HG03097 (cell line): ENCODE data around the gene AHRR.
"Not testable (repeated sequence)": the region's sequence is repeated elsewhere in the genome, so short reads cannot be mapped to it uniquely, and the experiment has no call there.

Source experiments
- ATAC-seq: cut with Tn5 transposase; IDR thresholded peaks from one replicate; pipeline ENCODE4 v1.9.1; 2021; ENCODE audit not compliant: unreplicated experiment, low FRiP score

AHRR gene

DNA sequence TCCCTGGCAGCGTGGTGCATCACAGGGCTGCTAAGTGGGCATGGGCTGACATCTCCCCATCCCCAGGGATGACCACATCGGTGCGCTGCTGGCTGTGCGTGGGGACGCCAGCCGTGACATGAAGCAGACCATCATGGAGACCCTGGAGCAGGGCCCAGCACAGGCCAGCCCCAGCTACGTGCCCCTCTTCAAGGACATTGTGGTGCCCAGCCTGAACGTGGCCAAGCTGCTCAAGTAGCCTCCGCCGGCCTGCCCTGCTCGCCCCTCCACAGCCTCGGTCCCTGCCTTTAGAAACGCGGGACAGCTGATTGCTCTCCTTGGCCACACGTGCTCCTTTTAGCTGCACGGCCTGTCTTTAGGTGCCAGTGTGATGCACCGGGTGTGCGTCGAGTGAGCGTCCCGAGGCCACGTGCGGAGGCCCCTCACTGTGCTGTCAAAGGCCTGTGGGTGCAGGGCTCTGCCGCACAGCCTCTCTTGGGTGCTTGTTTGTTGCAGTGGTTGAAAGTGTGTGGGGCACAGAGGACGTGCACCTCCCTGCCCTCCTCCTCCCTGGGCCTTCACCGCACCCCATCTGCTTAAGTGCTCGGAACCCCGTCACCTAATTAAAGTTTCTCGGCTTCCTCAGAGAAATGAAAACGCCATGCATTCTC lies 145.3 kb downstream of the AHRR start:
- no peak for ATAC-seq

DNA sequence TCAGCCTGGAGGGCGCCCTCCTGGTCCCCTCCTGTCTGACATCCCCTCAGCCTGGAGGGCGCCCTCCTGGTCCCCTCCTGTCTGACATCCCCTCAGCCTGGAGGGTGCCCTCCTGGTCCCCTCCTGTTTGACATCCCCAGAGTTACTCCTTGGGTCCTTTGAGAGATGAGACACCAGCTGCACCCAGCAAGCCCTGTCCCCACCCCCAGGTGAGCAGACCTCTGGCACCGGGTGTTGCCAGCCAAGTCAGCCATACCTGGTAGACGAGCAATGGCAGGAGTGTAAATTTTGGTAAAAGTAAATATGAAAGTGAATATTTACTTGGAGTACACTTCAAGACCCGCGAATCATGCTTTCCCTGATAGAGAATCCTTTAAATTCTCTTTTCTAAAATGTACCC lies 146.9 kb downstream of the AHRR start:
- ATAC-seq: no peak

DNA sequence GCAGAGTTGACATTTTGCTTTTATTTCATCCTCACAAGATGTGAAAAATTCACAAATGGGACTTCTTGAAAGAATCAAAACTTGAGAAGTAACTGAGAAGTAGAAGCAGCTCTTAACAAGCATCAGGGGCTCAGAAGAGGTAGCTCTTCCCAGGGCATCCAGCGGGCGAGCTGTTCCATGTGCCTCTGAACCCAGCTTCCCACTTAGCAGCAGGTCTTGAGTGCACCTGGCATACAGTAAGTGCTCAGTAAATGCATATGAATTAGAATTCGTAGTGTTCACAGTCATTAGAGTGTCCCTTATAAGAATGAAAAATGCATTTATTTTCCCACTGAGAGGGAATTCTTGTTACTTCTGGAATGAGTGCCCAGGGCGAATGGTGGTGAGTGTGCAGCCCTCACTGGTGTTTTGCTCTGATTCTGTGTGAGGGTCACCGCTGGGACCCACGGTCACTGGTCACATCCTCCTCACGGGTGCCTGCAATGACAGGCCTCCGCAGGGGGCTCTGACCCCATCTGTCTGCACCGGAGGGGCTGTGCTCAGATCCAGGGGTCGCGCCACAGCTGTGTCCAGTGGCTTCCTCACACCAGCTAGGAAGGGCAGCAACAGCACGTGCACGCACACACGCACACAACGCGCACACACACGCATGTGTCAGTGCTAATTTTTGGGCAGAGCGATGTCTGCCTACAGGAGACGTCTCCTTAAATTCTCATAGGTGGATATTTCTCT lies 148.4 kb downstream of the AHRR start:
- ATAC-seq: no peak

DNA sequence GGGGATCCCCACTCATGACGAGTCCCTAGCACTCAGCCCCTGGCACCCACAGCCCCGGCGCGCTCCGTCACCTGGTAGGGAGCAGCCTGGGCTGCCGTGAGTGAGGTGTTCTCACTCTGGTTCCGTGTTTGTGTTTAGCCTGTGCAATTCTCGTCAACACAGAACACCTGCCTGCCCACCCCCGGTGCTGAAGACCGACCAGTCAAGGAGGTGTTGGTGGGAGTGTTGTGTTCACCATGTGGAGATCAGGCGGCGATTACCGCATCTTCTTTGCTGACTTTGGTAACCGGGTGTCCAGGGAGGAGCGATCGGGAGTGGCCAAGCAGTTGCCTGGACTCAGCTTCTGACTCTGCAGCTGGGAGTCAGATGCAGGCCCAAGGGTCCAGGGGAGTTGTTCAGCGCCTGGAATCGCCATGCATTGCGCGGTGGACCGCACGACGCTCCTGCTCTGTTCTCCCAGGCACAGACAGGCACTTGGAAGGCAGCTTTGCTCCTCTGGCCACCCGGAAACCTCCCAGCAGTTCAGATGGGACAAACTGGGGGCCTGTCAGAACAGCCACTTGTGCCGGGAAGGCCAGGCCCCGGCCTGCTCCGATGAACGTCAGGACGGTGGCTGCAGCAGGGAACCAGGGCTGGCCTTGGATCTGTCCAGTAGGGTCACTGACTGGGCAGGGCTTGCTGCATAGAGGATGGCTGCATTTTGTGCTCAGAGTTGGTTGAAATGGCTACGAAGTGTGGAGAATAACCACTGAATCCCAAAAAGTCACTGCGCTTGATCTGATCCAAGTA lies 149.6 kb downstream of the AHRR start:
- no peak for ATAC-seq

DNA sequence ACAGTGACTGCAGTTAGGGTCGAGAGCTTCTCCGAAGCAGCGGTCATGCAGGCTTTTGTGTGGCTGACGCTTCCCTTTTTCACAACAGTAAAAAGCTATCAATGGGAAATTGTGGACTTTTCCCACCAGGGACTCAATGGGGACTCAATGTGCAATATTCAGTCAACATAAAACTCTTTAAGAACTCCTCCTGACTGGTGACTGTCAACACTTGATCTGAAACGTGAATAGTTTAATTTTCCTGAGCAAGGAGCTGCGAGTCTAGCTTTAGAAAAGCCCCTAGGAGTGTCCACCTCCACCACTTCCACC lies 150.2 kb downstream of the AHRR start:
- no peak for ATAC-seq

DNA sequence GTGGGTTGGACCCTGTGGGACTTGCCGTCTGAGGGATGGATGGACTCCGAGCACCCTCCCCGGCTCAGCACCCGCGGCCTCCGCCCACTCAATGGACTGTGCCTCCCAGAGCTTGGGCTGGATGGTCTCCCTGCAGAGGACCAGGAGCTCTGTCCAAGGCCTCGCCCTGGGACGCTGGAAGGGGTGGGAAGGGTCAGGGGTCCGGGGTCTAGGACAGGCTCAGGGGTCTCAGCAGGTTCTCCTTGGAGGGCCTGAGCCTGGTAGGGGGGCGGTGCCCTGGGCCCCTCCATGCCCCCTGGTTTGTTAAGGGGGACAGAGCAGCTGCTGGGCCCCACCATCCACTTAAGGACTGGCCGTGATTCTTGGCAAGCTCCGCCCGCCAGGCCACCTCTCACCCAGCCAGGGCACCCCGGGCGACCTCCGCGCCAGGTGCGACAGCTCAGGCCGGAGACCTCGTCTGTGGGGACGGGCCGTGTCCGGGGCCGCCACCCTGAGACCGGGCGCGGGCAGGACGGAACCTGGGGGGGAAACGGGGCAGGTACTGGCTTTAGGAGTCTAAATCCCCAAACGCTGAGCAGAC lies 150.7 kb downstream of the AHRR start:
- peak; percentile 7 for ATAC-seq

DNA sequence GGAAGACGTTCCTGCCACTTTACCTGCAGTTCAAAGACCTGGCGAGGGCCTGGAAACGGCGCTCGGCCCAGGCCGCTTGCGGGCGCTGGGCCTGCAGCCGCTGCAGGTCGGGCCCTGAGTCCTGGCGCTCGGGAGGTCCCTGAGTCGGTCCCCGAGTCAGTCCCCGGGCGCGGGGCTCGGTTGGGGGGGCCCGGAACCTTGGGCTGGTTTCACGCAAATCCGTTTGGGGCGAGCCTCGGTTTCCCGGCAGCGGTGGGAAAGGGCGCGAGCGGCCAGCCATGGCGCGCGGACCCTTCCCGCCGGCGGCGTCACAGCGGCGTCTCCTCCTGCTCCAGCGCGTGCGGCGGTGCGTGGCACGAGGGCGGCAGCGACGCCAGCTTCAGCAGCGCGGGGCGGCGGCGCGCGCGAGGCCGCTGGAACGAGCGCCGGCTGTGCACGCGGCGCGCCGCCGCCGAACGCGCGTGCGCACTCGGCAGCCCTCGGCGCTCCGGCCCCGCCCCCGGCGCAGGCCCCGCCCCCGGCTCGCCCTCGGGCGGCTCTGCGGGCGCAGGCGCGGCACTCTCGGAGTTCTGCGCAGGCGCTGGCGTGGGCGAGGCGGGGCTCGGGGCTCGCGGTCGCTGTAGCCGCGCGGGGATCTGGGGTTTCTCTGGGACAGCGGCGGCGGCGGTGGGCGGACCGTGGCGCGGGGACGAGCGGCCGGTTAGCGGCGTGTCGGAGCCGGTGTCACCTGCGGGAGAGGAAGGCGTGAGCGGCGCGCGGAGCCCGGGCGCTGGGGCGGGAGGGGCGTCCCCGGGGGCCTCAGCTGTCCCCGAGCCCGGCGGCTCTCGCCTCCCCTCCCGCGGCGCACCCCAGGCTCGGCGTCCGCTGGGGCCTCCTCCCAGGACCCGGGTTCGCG lies 151.4 kb downstream of the AHRR start:
- peak; percentile 62 for ATAC-seq

DNA sequence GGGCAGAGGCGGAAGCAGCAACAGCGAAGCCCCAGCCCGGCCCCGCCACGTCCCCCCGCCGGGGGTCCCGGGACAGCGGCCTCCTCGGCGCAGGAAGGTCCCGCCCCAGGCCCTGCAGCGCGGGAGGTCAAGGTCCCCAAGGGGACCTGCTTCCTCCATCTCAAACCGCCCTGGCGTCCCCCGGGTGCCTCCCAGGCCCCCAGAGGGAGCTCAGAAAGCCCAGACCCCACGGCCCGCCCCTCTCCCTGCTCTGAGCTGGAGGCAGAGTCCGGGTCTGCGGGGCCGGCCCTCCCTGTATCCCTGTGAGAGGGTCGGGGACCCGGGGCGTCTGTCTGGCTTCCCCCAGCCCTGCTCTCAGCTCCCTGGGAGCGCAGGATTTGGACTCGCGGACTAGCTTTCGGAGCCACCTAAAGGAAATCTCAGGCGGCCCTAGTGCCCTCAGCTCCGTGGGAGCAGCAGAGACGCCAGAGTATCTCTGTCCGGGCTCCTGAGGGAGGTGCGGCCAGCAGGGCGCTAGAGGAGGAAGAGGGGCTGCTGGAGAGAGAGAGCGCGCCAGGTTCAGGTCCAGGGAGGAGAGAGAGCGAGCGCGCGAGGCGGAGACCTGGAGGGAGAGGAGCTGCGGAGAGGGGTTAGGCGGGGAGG lies 152.2 kb downstream of the AHRR start:
- ATAC-seq: peak; percentile 12

DNA sequence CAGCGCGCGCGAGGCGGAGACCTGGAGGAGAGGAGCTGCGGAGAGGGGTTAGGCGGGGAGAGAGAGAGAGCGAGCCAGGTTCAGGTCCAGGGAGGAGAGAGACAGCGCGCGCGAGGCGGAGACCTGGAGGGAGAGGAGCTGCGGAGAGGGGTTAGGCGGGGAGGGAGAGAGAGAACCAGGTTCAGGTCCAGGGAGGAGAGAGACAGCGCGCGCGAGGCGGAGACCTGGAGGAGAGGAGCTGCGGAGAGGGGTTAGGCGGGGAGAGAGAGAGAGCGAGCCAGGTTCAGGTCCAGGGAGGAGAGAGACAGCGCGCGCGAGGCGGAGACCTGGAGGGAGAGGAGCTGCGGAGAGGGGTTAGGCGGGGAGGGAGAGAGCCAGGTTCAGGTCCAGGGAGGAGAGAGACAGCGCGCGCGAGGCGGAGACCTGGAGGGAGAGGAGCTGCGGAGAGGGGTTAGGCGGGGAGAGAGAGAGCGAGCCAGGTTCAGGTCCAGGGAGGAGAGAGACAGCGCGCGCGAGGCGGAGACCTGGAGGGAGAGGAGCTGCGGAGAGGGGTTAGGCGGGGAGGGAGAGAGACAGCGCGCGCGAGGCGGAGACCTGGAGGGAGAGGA lies 152.8 kb downstream of the AHRR start:
- not testable (repeated sequence) for ATAC-seq

DNA sequence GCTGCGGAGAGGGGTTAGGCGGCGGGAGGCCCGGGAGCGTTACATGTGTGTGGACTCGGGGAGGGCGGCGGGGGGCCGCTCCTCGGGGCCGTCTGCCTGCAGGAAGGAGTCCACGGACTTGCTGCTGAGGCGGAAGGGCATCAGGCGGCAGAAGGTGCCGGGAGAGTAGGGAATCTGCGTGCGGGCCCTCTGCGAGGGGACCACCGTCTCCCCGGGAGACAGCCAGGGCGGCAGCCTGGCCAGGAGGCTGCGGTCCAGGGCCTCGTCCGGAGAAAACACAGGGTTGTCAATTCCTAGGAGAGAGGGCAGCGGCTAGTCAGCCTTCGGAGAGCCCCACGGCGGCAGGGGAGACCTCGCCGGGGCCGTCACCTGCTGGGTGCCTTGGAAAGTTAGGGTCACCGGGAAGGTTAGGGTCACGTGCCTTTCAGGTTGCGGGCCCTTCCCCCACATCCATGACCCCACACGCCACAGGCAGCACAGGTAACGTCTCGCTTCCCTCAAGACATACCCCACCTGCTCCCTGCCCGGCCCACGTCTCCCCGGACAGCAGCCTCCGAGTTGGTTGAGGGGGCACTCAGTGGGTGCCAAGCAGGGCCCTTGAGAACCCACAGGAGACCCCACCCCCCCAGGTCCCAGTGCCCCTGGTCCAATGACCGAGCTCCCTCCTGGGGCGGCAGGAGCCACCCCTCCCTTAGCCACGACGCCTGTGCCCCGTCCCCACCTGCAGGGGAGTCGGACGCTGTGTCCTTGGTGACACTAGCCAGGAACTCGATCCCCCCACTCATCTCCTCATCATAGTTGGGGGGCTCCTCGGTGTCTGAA lies 153.5 kb downstream of the AHRR start:
- ATAC-seq: no peak

DNA sequence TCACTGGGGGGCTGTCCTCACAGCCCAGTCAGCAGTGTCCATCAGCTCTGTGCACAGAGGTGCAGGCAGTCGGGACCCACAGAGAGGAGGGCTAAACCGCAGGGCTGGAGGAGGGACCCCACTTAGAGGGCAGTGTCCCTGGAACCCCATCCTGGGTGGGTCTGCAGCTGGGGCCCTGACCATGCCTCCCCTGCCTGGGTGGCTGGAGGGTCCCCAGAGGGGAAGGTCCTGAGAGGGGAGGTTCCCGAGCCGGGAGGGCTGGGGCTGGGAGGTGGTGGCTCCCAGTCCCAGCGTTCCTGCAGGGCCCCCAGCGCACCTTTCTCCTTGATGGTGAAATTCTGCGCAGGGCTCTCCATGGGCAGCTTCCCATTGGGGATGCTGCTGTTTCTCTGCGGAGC lies 154.2 kb downstream of the AHRR start:
- no peak for ATAC-seq

DNA sequence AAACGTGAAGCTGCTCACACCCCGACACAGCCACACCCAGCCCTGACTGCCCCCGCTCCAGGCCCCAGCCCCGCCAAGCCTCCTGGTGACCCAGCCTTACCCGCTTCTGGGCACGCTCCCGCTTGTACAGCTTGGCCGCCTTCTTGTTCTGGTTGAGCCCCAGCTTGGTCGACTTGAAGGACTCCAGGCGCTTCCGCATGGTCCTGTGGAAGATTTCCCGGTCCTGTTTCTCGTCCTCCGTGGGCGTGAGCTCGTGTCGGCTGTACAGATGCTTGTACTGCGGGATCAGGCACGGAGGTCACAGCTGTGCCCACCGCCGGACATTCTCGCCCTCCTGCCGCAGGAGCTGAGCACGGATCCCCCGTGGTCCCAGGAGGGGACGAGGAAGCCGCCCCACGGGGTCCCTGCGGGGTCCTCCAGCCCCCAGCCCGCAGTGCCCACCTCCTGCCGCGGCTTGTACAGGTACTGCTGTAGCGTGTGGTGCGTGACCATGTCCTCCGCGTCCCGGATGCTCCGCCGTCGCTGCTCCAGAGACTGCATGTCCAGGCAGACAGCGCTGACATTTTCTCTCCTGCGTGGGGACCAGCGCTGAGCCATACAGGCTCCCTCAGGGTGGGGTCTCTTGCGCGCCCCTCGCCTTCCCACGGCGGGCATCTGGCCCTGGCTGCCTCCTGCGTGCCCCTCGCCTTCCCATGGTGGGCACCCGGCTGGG lies 154.7 kb downstream of the AHRR start:
- no peak for ATAC-seq

DNA sequence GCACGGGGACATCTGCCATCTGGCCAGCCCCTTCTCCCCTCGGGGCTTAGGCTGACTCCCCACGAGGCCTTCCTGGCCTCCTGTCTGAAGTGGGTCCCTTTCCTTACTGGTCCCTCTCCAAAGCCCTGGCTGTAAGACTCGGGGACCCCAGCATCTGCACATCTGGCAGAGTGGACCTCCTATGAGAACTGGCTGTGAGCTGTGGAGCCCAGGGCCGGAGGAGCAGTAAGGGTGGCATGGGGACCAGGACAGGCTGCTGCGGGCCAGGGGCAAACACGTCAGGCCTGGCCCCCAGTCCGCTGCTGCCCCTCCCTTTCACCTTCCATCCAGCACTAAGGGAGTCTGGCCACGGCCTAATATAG lies 155.3 kb downstream of the AHRR start:
- ATAC-seq: no peak

DNA sequence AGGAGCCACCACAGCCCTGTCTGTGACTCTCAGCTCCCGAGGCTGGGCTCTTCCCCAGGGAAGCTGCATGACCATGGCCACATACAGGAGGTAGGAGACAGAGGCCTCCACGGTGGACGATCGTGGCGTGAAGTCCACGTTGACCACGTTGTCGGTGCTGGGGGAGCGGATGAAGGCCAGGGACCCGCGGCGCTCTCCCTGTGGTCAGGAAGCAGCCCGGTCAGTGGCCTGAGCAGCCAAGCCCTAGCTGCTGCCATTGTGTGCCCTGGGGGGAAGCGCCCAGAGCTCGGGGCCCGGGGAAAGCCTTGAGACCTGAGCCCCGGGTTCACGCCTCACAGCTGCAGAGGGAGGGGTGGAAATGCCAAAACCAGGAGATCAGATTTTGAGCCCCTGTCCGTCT lies 155.7 kb downstream of the AHRR start:
- ATAC-seq: no peak

DNA sequence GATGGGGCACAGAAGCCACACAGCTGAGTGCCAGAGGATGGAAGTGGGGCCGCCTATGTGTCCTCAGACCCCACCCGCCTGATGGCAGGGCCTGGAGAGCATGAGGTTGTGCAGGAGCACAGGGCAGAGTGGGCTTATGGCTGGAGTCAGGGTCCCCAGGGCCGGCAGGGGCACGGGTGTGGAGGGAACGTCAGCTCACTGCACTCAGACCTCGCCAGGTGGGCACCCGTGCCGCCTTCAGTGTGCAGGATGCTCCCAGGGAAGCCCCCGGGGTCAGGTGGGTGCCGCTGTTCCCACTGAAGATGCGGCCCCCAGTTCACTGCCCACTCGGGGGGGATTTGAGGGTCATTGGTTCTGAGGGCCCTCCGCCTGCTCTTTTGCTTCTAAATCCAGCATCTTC lies 156.4 kb downstream of the AHRR start:
- ATAC-seq: no peak

DNA sequence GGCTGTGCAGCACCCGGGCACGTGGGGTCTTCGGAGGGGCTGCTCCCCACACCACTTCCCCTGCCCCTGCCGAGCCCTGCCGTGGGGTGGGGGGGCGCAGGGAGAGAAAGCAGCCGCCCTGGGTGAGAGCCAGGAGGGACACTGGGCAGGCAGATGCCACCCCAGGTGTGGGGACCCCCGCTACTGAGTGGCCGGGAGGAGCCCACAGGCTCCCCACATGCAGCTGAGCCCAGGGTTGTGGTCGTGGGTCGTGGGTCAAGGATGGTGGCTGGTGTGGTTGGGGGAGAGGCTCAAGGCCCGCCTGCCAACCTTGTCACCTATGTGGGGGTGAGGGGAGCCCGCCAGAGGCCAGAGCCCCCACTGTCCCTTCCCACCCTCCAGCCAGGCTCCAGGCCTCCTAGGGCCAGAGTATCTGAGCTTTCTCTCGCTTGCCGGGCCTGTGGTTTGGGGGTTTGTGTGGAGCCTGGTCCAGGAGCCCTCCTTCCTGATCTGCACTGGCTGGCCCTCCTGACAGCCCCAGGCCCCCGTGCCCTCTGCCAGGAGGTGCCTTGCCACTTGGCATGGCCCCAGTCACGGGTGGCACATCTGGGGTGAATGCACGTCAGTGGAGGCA lies 157.0 kb downstream of the AHRR start:
- no peak for ATAC-seq

DNA sequence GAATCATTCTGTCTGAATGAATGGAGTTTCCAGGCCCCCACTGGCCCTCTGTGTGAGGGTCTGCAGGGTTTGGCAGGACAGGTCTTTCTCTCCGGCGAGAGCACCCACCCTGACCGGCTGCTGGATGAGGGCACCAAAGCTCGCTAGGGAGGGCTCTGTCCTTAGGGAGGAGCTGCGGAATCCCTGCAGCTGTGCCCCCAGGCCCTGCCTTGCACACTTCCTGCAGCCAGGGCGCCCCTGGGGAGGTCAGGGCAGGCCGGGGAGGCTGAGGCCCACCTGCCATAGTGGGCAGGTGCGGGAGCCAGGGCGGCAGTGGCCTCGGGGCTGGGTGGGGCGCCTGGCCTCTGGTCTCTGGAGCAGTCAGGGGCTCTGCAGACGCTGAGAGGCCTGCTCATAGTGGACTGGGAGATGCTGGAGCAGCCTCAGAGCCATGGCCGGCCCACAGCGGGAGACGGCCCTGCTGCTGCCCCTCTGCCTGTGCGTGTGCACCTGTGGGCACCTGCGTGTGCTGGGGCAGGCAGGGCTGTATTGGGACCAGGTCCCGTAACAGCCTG lies 157.5 kb downstream of the AHRR start:
- ATAC-seq: no peak
